AG08396 (cell line): Measurements from ENCODE around the gene PCDHA9.

Experiments
- DNase-seq: peaks from one replicate; pipeline ENCODE4 v3.0.0; 2012; ENCODE audit warnings: low spot score, mixed read lengths

The PCDHA9 gene

GRCh38 chr5:140881889-140882590, 33.9 kb downstream of the PCDHA9 start, which contains the start of gene PCDHA13:
PCDHA13 (plus strand) TSS chr5:140882124; CDS start chr5:140882269, 145 bp downstream.
- peak; percentile 33 for DNase-seq

GRCh38 chr5:140882591-140882899, 34.4 kb downstream of the PCDHA9 start:
- no peak for DNase-seq

- DNase-seq = no peak
Observed at GRCh38 chr5:140883373-140883772, 35.2 kb downstream of the PCDHA9 start.

GRCh38 chr5:140883927-140884697, 35.9 kb downstream of the PCDHA9 start:
- DNase-seq = no peak
